K562 (cell line): ENCODE results near the gene ANO7. TPM values are rescaled to one million over a fixed set of nuclear protein-coding genes. Genes with fewer than 3 reads are reported as not detected.

Experiments
- CHD2 ChIP-seq: IDR thresholded peaks from 2 replicates; pipeline ENCODE4 v1.6.1; 2011; ENCODE audit warnings: low read depth, low read length
- EGR1 ChIP-seq: fragments of 450-650 bp; conservative IDR thresholded peaks from 2 replicates; pipeline ENCODE4 v1.6.1; 2017; ENCODE audit warnings: mild to moderate bottlenecking
- FOXM1 ChIP-seq, 2 experiments: fragments of 450-650 bp in 1 of 2; sonication (generic) in 1 of 2; formaldehyde crosslinking in 1 of 2; IDR thresholded peaks; 2 replicates each; pipeline versions ENCODE4 v1.6.1 to v1.9.0; 2017 to 2022; ENCODE audit warnings: low read depth in 2 of 2, mild to moderate bottlenecking in 2 of 2, missing genetic modification reagents in 1 of 2, moderate library complexity in 1 of 2
- GTF2E2 ChIP-seq: fragments of 200-800 bp; sonication (Bioruptor generic); IDR thresholded peaks from 2 replicates; pipeline ENCODE4 v1.6.1; 2016; ENCODE audit warnings: missing genetic modification characterization, missing compliant biosample characterization
- KAT7 ChIP-seq: sonication (generic); formaldehyde crosslinking; IDR thresholded peaks from 2 replicates; pipeline ENCODE4 v1.8.0; 2022; ENCODE audit warnings: missing genetic modification reagents, mild to moderate bottlenecking, borderline replicate concordance
- MAZ ChIP-seq, 2 experiments: fragments of 450-650 bp in 1 of 2; sonication (generic) in 1 of 2; formaldehyde crosslinking; IDR thresholded peaks in 1 of 2; conservative IDR thresholded peaks in 1 of 2; 2 replicates each; pipeline versions ENCODE4 v1.4.0 to v1.5.0; 2020; ENCODE audit warnings: mild to moderate bottlenecking in 1 of 2, missing genetic modification reagents in 1 of 2
- MNT ChIP-seq, 2 experiments: fragments of 450-650 bp; conservative IDR thresholded peaks; 2 replicates each; pipeline ENCODE4 v1.6.1; 2017; ENCODE audit warnings: mild to moderate bottlenecking in 2 of 2, moderate library complexity in 2 of 2
- SIN3A ChIP-seq, 2 experiments: fragments of 150-350 bp in 1 of 2; IDR thresholded peaks; 2 replicates each; pipeline ENCODE4 v1.6.1; 2011 to 2016; ENCODE audit warnings: borderline replicate concordance in 2 of 2, low read depth in 2 of 2, low read length in 2 of 2, mild to moderate bottlenecking in 2 of 2, moderate library complexity in 2 of 2; ENCODE audit not compliant: control insufficient read depth in 1 of 2
- TAF1 ChIP-seq: IDR thresholded peaks from 2 replicates; pipeline ENCODE4 v1.6.1; 2011; ENCODE audit warnings: mild to moderate bottlenecking, low read length, moderate library complexity; ENCODE audit not compliant: insufficient read depth, control insufficient read depth, severe bottlenecking; ENCODE audit errors: extremely low read depth
- ZBTB7A ChIP-seq: IDR thresholded peaks from 2 replicates; pipeline ENCODE4 v1.6.1; 2011; ENCODE audit warnings: low read depth, mild to moderate bottlenecking, low read length, moderate library complexity, borderline replicate concordance; ENCODE audit not compliant: control insufficient read depth
- polyA plus RNA-seq, 8 experiments: library from polyadenylated mRNA; depleted of rRNA in 4 of 8; stranded (reverse) in 5 of 8; unstranded in 3 of 8; fragments of >200 nt; fragmentation: Nextera tagmentation in 2 of 8; fragmentation: Illumina TruSeq in 1 of 8; extraction: Ambion mirVana in 2 of 8; extraction: Trizol in 1 of 8; gene quantifications; 2 replicates each; pipeline versions ENCODE4 v1.2.1 to v1.2.3, GENCODE V29; 2011 to 2014; ENCODE audit warnings: inconsistent platforms in 1 of 8, missing spikeins in 1 of 8
- total RNA-seq, 7 experiments: library from RNA; depleted of rRNA in 6 of 7; stranded (reverse); fragments of >200 nt in 6 of 7; fragmentation: Illumina TruSeq in 2 of 7; extraction: Trizol in 2 of 7; gene quantifications; 2 replicates each; pipeline versions ENCODE4 v1.2.1 to v1.2.3, GENCODE V29; 2011 to 2021; ENCODE audit warnings: low replicate concordance in 1 of 7
- TF ChIP-seq, protein P1 (sequence below): fragments of 250-450 bp; sonication (Bioruptor Pico); IDR thresholded peaks from 2 replicates; pipeline ENCODE4 v1.5.1; 2021; ENCODE audit warnings: mild to moderate bottlenecking
- TF ChIP-seq, protein P2 (sequence below): sonication (generic); formaldehyde crosslinking; IDR thresholded peaks from 2 replicates; pipeline ENCODE4 v1.8.0; 2022; ENCODE audit warnings: missing genetic modification reagents, mild to moderate bottlenecking, moderate library complexity, borderline replicate concordance

ANO7 gene
- total and polyA plus RNA-seq, 9 of the 15 experiments (the other 6 are each of a cell fraction or from before 2014, with no cell fraction given), result 0.28 to 5.1 (median 1.1) TPM

DNA sequence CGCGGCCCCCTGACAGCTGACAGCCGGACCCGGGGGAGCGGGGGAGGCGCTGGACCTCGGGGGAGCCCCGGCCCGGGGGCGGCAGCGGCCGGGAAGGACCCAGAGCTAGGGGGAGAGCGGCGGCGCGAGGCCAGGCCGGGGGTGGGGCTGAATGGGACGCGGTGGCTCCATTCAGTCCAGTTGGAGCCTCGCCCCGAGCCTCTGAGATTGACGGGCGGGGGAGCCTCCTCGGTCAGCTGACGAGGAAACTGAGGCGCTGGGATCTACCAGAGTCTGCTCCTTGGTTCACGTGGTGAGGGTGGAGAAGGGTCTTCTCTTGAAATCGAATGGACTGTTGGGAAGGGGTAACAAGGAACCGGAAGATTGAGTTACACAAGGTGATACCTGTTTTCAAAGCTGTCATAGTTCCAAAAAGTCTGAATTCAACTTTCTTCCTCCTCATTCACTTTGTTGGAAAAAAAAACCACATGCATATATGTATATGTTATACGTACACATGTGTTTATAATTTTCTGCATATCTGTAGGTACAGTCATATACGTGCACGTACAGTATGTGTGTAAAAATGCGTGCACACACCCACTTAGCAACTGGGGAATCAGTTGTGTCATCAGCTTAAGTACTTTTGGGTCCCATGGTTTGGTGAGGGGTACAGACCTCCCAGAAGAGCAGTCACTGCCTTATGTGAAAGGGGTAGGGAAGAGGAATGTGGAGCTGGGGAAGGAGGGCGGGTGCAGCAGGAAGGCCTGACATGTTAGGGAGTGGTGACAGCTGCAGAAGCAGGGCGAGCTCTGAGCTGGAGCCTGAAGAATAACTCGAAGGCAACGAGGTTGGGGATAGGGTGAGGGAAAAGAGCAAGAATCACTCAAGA, 37.6 kb upstream of the ANO7 start (continued):
- 0 out of 4 replicates have a peak, but pooled peaks of 1 of the 2 experiments have one; percentile 13 for TF ChIP-seq MAZ (CRISPR knock-in tag; conservative IDR thresholded peaks at IDR 0.05 in 1 of 2, IDR thresholded peaks at IDR 0.05 in 1 of 2)
- no peak for TF ChIP-seq CHD2
- TF ChIP-seq KAT7 (CRISPR knock-in tag), result peak; percentile 28; the same call in 1 of the 2 replicates
- TF ChIP-seq, protein P1, sequence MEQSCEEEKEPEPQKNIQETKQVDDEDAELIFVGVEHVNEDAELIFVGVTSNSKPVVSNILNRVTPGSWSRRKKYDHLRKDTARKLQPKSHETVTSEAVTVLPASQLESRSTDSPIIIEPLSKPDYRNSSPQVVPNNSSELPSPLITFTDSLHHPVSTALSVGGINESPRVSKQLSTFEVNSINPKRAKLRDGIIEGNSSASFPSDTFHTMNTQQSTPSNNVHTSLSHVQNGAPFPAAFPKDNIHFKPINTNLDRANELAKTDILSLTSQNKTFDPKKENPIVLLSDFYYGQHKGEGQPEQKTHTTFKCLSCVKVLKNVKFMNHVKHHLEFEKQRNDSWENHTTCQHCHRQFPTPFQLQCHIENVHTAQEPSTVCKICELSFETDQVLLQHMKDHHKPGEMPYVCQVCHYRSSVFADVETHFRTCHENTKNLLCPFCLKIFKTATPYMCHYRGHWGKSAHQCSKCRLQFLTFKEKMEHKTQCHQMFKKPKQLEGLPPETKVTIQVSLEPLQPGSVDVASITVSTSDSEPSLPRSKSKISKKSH (CRISPR knock-in tag), result no peak
- TF ChIP-seq ZBTB7A, result 0 out of 2 replicates have a peak, but pooled peaks have one; percentile 47
- 0 out of 4 replicates have a peak, but pooled peaks of 1 of the 2 experiments have one; percentile 27 for TF ChIP-seq SIN3A (IDR thresholded peaks at IDR 0.05; ENCODE audit: borderline replicate concordance in 2 of 2, control insufficient read depth in 1 of 2, low read depth in 2 of 2, low read length in 2 of 2)
- TF ChIP-seq EGR1, result peak; percentile 49
- TF ChIP-seq, protein P2, sequence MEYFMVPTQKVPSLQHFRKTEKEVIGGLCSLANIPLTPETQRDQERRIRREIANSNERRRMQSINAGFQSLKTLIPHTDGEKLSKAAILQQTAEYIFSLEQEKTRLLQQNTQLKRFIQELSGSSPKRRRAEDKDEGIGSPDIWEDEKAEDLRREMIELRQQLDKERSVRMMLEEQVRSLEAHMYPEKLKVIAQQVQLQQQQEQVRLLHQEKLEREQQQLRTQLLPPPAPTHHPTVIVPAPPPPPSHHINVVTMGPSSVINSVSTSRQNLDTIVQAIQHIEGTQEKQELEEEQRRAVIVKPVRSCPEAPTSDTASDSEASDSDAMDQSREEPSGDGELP (CRISPR knock-in tag), result 0 out of 2 replicates have a peak, but pooled peaks have one; percentile 7
- peak; percentile 1 for TF ChIP-seq TAF1
- TF ChIP-seq MNT (conservative IDR thresholded peaks at IDR 0.05), result 0 out of 4 replicates have a peak, but pooled peaks of 1 of the 2 experiments have one; percentile 0
- 0 out of 2 replicates have a peak, but pooled peaks have one; percentile 33 for TF ChIP-seq GTF2E2 (tag)
- TF ChIP-seq FOXM1 (IDR thresholded peaks at IDR 0.05; ENCODE audit: low read depth), result no peak
- TF ChIP-seq FOXM1 (CRISPR knock-in tag; IDR thresholded peaks at IDR 0.05; ENCODE audit: low read depth), result 0 out of 2 replicates have a peak, but pooled peaks have one; percentile 16
